HG03066 (cell line): ENCODE data around the gene NDUFS8.

Experiments
- ATAC-seq: cut with Tn5 transposase; IDR thresholded peaks from one replicate; pipeline ENCODE4 v1.9.1; 2021; ENCODE audit warnings: low read depth; ENCODE audit not compliant: unreplicated experiment

The NDUFS8 gene

DNA sequence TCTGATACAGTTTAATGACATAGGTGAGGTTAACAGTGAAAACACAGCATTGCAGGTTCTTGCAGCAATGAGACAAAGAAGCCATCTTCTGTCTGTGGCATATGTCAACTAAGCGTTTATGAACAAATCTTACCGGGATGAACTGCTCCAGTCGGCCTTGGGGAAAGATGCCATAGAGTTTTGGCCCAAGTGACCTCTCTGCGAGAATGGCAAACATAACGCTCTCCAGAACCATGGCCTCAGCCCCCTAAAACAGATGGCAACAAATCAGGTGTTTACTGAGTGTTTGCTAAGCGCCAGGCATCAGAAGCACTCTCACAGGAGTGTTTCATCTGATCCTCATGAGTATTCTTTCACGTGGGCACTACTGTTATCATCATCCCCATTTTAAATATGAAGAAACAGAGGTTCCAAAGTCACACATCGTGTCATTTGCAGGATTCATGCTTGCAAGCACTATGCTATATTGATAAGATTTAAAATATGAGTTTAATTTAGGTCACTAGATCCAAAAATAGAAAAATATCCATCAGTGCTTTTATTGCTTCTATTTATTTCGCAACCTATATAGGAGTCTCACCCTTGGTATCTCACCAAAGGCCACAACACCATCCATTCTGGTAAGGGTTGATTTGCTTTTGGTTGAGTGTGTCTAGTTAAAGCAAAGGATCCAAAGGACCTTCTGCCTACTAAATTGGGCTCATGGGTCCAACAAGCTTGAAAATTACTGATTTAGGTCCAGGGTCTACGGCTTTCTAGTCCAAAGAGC is 44.3 kb downstream of the NDUFS8 start:
- ATAC-seq = no peak

DNA sequence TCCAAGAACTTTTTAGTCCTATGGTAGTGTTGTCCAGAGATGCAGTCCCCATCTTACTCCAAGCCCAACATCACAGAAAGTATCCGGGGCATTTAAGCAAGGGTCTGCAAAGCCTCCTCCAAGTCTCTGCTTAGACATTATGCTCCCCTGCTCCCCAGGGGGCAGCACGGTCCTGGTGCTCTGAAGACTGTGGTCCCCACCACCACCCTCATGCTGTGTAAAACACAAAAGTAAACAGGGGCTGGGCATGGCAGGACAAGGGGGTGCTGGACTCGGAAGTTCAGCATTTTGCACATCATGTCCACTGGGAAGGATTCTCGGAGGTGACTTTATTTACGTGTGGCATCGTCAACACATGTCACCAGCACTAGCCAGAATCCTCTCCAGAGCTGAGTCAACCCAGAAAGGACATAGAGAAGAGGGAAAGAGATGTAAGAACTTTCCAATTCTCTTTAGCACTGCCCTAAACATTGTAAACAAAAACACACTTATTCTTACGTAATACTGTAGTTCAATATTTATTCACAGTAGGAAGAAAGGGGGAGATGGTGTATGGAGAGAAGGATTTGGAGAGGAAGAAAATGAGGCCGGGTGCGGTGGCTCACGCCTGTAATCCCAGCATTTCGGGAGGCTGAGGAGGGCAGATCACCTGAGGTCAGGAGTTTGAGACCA is 46.0 kb downstream of the NDUFS8 start:
- ATAC-seq = no peak

DNA sequence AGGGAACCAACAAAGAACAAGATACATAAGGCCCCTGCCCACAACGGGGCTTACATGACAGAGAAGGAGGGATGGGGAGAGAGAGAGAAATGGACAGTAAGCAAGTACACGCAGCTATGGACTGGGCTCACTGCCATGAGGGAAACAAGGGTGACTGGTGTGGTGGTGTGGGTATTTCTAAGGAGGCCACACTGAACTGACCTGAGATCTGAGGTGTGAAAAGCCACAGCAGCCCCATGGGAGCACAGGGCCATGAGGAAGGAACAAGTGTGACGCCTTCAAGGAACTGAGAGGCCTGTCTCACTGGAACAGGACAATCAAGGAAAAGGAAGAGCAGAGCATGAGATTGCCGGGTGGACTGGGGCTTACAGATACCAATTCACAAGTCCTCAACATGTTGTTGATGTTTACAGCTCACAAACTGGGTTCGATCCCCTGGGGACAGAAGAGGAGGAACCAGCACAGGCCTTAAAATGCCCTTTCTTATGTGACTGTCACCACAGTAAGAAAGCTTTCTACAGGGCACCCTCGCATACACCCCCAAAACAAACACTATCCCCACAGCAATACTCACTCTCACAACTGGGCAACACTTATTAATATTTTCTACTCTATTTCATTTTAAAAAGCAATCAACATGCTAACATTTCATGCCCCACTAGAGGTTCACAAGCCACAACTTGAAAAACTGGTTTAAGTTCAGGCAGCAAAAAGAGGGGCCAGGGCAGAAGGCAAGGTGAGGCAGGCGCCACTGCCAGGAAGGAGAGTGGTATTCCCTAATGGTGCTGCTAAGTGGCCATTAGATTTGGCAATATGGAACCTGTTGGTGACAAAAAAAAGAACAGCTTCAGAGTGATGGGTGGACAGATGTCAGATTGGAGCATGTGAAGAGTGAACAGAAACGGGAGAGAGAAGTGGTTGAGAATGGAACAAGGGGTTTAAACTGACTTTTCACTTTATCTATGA is 47.4 kb downstream of the NDUFS8 start:
- ATAC-seq = no peak

DNA sequence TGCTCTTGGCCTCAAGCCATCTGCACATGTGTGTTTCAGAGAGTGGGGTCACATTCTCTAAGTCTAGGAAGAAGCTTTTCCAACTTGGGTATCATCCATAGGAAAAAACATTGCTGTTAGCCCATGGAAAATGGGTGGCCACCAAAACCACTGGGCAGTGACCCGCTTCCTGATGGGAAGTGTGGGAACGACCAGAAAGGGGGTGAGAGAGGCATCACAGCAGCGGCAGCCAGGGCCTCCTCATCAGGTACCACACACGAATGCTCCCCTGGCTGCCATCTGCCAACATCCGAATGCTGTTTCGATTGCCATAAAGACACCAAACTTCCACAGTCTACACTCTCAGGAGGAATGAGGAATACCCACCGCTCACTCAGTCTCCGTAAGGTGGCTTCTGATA is 50.4 kb downstream of the NDUFS8 start:
- no peak for ATAC-seq

DNA sequence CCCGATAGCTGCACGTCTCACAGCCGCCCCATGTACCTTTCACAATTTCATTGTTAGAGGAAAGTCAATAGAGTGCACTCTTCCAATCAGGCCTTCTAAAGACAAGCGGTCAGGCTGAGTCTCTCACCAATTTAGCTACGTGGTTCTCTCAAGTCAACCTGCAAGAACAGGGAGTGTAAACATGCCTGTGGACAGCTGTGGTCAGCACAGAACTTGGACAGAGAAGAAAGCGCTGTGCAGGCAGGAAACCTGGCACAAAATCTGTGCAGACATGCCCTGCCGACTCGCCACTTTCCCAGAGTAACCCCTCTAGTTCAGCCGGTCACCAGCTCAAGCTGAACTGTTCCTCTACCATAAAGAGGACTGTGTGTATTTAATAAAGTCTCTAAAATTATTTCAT is 51.2 kb downstream of the NDUFS8 start:
- no peak for ATAC-seq

DNA sequence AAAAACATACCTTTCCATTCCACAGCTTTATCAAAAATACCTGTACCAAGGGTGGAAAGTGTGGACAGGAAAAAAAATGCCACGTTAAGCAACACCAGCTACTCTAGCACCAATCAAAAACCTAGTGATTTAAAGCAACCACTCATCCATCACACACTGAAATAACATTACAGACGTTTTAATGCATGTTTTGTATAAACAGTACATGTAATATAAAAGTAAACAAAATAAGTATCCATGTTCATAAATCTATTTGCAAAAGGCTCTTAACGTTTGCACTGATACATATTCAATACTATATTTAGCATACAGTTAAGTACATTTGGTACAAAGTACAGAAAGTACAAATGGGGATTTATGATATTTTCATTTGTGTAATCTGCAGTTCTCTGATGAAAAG is 52.0 kb downstream of the NDUFS8 start:
- ATAC-seq = no peak

DNA sequence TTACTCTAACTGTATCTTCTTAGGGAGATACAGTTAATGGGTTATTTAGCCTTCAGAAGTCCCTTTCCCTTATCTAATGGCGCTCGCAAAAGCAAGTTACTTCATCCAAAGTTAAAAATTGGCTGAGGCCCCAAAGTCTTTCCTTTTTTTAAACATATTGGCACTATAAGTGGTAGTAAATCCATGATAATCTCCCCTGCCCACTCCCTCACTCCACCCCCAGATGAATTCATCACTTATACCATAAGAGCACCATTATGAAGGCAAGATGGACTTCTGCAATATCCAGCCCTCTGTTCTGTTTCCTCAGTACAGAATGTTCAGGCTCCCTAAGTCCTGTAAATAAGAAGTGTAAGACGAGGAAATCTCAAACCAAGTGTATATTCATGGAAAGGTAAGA is 53.0 kb downstream of the NDUFS8 start:
- no peak for ATAC-seq
